ENCODE results near the gene CSPG4. TPM values are rescaled to one million over a fixed set of nuclear protein-coding genes. Genes with fewer than 3 reads are reported as not detected.

Gene CSPG4
- 130 and 133 TPM in 2 replicates for total RNA-seq

GRCh38 chr15:75712668-75713337, at the start of gene CSPG4:
TSS of gene CSPG4 (minus strand) at chr15:75712848. CDS start at chr15:75712755, 93 bp downstream.

DNA sequence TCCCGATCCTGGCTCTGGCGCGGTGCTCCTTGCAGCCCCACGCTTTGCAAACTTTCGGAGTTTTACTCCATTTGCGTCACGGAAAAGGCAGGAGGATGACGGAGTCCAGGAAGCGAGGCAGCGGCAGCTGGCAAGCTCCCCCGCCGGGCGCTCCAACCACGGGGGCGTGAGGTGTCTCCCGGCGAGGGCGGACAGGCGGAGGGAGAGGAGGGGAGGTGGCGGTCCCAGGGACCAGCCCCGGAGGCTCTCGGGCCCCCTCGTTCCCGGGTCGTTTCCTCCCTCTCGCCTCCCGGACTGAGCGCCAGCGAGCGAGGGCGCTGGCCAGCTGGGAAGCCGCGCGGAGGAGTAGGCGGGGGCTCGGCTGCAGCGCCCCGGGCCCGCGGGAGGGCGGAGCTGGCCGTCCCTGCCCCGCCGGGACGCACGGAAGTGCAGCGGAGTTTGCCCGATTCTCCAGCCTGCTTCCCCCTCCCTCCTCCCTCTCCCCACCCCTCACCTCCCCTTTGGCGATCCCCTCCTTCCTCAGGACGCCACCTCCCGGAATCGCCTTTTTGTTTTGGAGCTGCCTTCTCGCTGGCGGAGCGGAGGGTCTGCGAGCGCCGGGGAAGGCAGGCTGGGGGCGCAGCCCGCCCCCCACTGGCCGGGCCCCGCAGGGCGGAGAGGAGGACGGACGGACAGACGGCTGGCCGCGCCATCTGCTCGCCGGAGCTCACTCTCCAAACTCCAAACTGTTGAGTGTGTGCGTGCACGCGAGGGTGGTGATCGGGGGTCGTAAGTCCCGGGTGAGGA, 65.1 kb downstream of the CSPG4 start, which contains the start of gene SNX33:
TSS of gene SNX33 (plus strand) at position 543 of the 786 bp plus-strand sequence. CDS start 1,191 bp downstream, outside the sequence.

DNA sequence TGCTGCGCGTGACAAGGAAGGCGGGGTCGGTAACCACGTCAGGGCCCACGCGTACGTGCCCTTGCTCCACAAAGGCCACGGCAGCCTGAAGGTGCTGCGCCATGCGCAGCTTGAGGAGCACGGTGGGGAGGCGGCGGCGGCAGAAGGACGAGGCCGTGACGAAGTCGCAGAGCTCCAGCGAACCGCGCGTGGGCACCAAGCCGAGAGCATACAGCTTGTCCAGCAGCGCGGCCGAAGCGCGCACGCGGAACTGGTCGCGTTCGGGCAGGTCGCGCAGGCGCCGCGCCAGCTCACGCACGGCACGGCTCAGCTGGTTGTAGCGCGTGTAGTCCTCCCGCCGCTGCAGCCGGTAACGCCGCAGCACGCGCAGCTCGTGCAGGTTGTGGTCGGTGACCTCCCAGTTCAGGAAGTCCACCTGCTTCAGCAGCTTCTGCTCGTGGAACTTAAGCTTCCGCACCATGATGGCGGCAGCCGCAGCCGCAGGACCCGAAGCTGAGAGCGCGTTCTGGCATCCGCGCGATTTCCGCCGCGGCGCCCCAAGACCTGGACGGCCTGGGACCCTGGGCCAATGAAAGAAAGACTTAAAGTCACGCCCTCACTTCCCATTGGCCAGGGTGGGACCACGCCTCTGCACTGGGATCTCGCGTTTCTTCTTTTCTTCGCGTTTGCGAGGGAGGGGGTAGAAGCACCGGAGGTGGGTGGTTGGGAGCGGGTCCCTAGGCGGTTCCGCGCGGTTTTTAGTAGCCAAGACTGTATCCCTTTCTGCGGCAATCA, 72.8 kb downstream of the CSPG4 start, which contains the start of gene IMP3:
TSS of gene IMP3 (minus strand) at position 516 of the 774 bp plus-strand sequence. CDS start at position 460, 56 bp downstream.

GRCh38 chr15:75625542-75626347, 86.9 kb downstream of the CSPG4 start, which contains the start of gene SNUPN:
TSS of gene SNUPN (minus strand) at chr15:75625725. CDS start at chr15:75621051, 4,674 bp downstream.

Other genes with a start within 250 kb of the CSPG4 start
- 22.4 and 24.0 TPM in 2 replicates for gene PTPN9, start 133.5 kb downstream of the CSPG4 start, total RNA-seq
- 32.9 and 34.8 TPM in 2 replicates for gene SNUPN, start 87.1 kb downstream of the CSPG4 start, total RNA-seq
- 74.8 and 75.0 TPM in 2 replicates for gene IMP3, start 72.6 kb downstream of the CSPG4 start, total RNA-seq
- 21.4 and 37.2 TPM in 2 replicates for gene SNX33, start 64.9 kb downstream of the CSPG4 start, total RNA-seq
- gene UBE2Q2, start 130.6 kb upstream of the CSPG4 start, total RNA-seq, result 68.1 and 73.1 TPM in 2 replicates
- 46.4 and 77.6 TPM in 2 replicates for gene FBXO22, start 191.0 kb upstream of the CSPG4 start, total RNA-seq